K562 (cell line): ENCODE results near the gene NEUROD2. TPM values are rescaled to one million over a fixed set of nuclear protein-coding genes. Genes with fewer than 3 reads are reported as not detected.

Source experiments
- CBX8 ChIP-seq: fragments of 200-600 bp; sonication (generic); IDR thresholded peaks from 2 replicates; pipeline ENCODE4 v1.6.1; 2012; ENCODE audit warnings: borderline replicate concordance, mixed run types, low read depth, mild to moderate bottlenecking, moderate library complexity, mixed read lengths, low read length, control low read depth, inconsistent platforms; ENCODE audit not compliant: poor library complexity, severe bottlenecking; ENCODE audit errors: extremely low read depth
- CC2D1A ChIP-seq: fragments of 450-650 bp; IDR thresholded peaks from 2 replicates; pipeline ENCODE4 v1.6.1; 2017; ENCODE audit warnings: mild to moderate bottlenecking
- CHD2 ChIP-seq: IDR thresholded peaks from 2 replicates; pipeline ENCODE4 v1.6.1; 2011; ENCODE audit warnings: low read depth, low read length
- DLX4 ChIP-seq: fragments of 250-450 bp; sonication (Bioruptor Pico); IDR thresholded peaks from 2 replicates; pipeline ENCODE4 v1.6.1; 2021; ENCODE audit warnings: mild to moderate bottlenecking
- ETS1 ChIP-seq: conservative IDR thresholded peaks from 2 replicates; pipeline ENCODE4 v1.6.1; 2011; ENCODE audit warnings: low read depth, mild to moderate bottlenecking, low read length; ENCODE audit not compliant: control insufficient read depth
- EWSR1 ChIP-seq: fragments of 450-650 bp; IDR thresholded peaks from 2 replicates; pipeline ENCODE4 v1.6.1; 2018; ENCODE audit warnings: borderline replicate concordance, mild to moderate bottlenecking, low read depth, moderate library complexity; ENCODE audit not compliant: partially characterized antibody
- KAT2B ChIP-seq: IDR thresholded peaks from one replicate; pipeline ENCODE4 v1.6.1; 2012; ENCODE audit warnings: low read depth, mild to moderate bottlenecking, control low read depth, inconsistent platforms, low read length, moderate library complexity
- MAZ ChIP-seq, 2 experiments: fragments of 450-650 bp in 1 of 2; sonication (generic) in 1 of 2; formaldehyde crosslinking; IDR thresholded peaks in 1 of 2; conservative IDR thresholded peaks in 1 of 2; 2 replicates each; pipeline versions ENCODE4 v1.4.0 to v1.5.0; 2020; ENCODE audit warnings: mild to moderate bottlenecking in 1 of 2, missing genetic modification reagents in 1 of 2
- MIER1 ChIP-seq: fragments of 450-650 bp; IDR thresholded peaks from 2 replicates; pipeline ENCODE4 v1.6.1; 2016; ENCODE audit warnings: antibody characterized with exemption, mild to moderate bottlenecking, low read depth
- PML ChIP-seq: IDR thresholded peaks from 2 replicates; pipeline ENCODE4 v1.6.1; 2012; ENCODE audit warnings: low read length, inconsistent platforms
- PRPF4 ChIP-seq: fragments of 200-400 bp; formaldehyde crosslinking; IDR thresholded peaks from one replicate; pipeline ENCODE4 v1.6.1; 2017; ENCODE audit warnings: low read length, low read depth, mild to moderate bottlenecking; ENCODE audit not compliant: insufficient read depth, poor library complexity, severe bottlenecking
- RAD21 ChIP-seq, 2 experiments: fragments of 250-450 bp in 1 of 2; fragments of 450-650 bp in 1 of 2; sonication (Bioruptor Pico) in 1 of 2; formaldehyde crosslinking in 1 of 2; IDR thresholded peaks in 1 of 2; conservative IDR thresholded peaks in 1 of 2; 2 replicates each; pipeline versions ENCODE4 v1.4.0 to v1.8.0; 2020 to 2022; ENCODE audit warnings: mild to moderate bottlenecking in 2 of 2, moderate library complexity in 1 of 2
- RBFOX2 ChIP-seq: fragments of 200-400 bp; formaldehyde crosslinking; IDR thresholded peaks from 2 replicates; pipeline ENCODE4 v1.6.1; 2017; ENCODE audit warnings: low read depth, mild to moderate bottlenecking, low read length, moderate library complexity
- SIRT6 ChIP-seq: IDR thresholded peaks from one replicate; pipeline ENCODE4 v1.6.1; 2012; ENCODE audit warnings: low read depth, mild to moderate bottlenecking, control low read depth, inconsistent platforms, low read length, moderate library complexity
- SMARCA5 ChIP-seq: fragments of 450-650 bp; IDR thresholded peaks from 2 replicates; pipeline ENCODE4 v1.6.1; 2016
- SMC3 ChIP-seq: conservative IDR thresholded peaks from 2 replicates; pipeline ENCODE4 v1.6.1; 2011; ENCODE audit warnings: low read depth, low read length, improper control_type of control experiment; ENCODE audit not compliant: insufficient read depth
- TARDBP ChIP-seq: fragments of 450-650 bp; IDR thresholded peaks from 2 replicates; pipeline ENCODE4 v1.6.1; 2016
- XRCC5 ChIP-seq: fragments of 200-400 bp; formaldehyde crosslinking; IDR thresholded peaks from 2 replicates; pipeline ENCODE4 v1.6.1; 2017; ENCODE audit warnings: low read depth, mild to moderate bottlenecking, low read length
- ZNF740 ChIP-seq, 3 experiments: fragments of 200-800 bp in 1 of 3; sonication (Bioruptor generic) in 1 of 3; sonication (generic) in 1 of 3; formaldehyde crosslinking in 1 of 3; IDR thresholded peaks; 2 replicates each; pipeline versions ENCODE4 v1.6.1 to v1.8.0; 2016 to 2022; ENCODE audit warnings: mild to moderate bottlenecking in 2 of 3, missing compliant biosample characterization in 2 of 3, missing genetic modification characterization in 2 of 3, missing genetic modification reagents in 1 of 3
- polyA plus RNA-seq, 8 experiments: library from polyadenylated mRNA; depleted of rRNA in 4 of 8; stranded (reverse) in 5 of 8; unstranded in 3 of 8; fragments of >200 nt; fragmentation: Nextera tagmentation in 2 of 8; fragmentation: Illumina TruSeq in 1 of 8; extraction: Ambion mirVana in 2 of 8; extraction: Trizol in 1 of 8; gene quantifications; 2 replicates each; pipeline versions ENCODE4 v1.2.1 to v1.2.3, GENCODE V29; 2011 to 2014; ENCODE audit warnings: inconsistent platforms in 1 of 8, missing spikeins in 1 of 8
- total RNA-seq, 7 experiments: library from RNA; depleted of rRNA in 6 of 7; stranded (reverse); fragments of >200 nt in 6 of 7; fragmentation: Illumina TruSeq in 2 of 7; extraction: Trizol in 2 of 7; gene quantifications; 2 replicates each; pipeline versions ENCODE4 v1.2.1 to v1.2.3, GENCODE V29; 2011 to 2021; ENCODE audit warnings: low replicate concordance in 1 of 7
- TF ChIP-seq, protein P1 (sequence below): IDR thresholded peaks from 2 replicates; pipeline ENCODE4 v1.6.1; 2011; ENCODE audit not compliant: insufficient read length; ENCODE audit errors: extremely low read depth
- TF ChIP-seq, protein P2 (sequence below): IDR thresholded peaks from 2 replicates; pipeline ENCODE4 v1.6.1; 2011; ENCODE audit warnings: borderline replicate concordance, low read depth, mild to moderate bottlenecking, moderate library complexity, low read length; ENCODE audit not compliant: insufficient read depth, poor library complexity, severe bottlenecking

NEUROD2 gene
- total and polyA plus RNA-seq, 9 of the 15 experiments (the other 6 are each of a cell fraction or from before 2014, with no cell fraction given) = not detected

GRCh38 chr17:39623356-39623950 lies 15.7 kb upstream of the NEUROD2 start (continued):
- no peak for TF ChIP-seq KAT2B
- TF ChIP-seq SIRT6 = no peak
- TF ChIP-seq ETS1 = 0 out of 2 replicates have a peak, but pooled peaks have one; percentile 35
- no peak for TF ChIP-seq DLX4
- TF ChIP-seq EWSR1 = no peak
- TF ChIP-seq CHD2 = no peak
- TF ChIP-seq, protein P1, sequence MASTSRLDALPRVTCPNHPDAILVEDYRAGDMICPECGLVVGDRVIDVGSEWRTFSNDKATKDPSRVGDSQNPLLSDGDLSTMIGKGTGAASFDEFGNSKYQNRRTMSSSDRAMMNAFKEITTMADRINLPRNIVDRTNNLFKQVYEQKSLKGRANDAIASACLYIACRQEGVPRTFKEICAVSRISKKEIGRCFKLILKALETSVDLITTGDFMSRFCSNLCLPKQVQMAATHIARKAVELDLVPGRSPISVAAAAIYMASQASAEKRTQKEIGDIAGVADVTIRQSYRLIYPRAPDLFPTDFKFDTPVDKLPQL = peak; percentile 48
- TF ChIP-seq SMC3 = peak; percentile 68
- TF ChIP-seq SMARCA5 = no peak
- TF ChIP-seq XRCC5 = peak; percentile 82
- TF ChIP-seq RAD21 (CRISPR knock-in tag; conservative IDR thresholded peaks at IDR 0.05 in 1 of 2, IDR thresholded peaks at IDR 0.05 in 1 of 2) = peak; percentile 44 to 73
- 0 out of 4 replicates have a peak, but pooled peaks of 1 of the 2 experiments have one; percentile 31 for TF ChIP-seq MAZ (CRISPR knock-in tag; conservative IDR thresholded peaks at IDR 0.05 in 1 of 2, IDR thresholded peaks at IDR 0.05 in 1 of 2)
- TF ChIP-seq, protein P2, sequence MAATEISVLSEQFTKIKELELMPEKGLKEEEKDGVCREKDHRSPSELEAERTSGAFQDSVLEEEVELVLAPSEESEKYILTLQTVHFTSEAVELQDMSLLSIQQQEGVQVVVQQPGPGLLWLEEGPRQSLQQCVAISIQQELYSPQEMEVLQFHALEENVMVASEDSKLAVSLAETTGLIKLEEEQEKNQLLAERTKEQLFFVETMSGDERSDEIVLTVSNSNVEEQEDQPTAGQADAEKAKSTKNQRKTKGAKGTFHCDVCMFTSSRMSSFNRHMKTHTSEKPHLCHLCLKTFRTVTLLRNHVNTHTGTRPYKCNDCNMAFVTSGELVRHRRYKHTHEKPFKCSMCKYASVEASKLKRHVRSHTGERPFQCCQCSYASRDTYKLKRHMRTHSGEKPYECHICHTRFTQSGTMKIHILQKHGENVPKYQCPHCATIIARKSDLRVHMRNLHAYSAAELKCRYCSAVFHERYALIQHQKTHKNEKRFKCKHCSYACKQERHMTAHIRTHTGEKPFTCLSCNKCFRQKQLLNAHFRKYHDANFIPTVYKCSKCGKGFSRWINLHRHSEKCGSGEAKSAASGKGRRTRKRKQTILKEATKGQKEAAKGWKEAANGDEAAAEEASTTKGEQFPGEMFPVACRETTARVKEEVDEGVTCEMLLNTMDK = peak; percentile 27
- peak; percentile 63 for TF ChIP-seq RBFOX2
- no peak for TF ChIP-seq MIER1
- TF ChIP-seq ZNF740 (CRISPR knock-in tag; IDR thresholded peaks at IDR 0.05) = no peak
- no peak for TF ChIP-seq ZNF740 (tag; IDR thresholded peaks at IDR 0.05)
- TF ChIP-seq PRPF4 = no peak
- TF ChIP-seq TARDBP = no peak
- TF ChIP-seq CBX8 = no peak
- peak; percentile 58 for TF ChIP-seq PML
- 0 out of 2 replicates have a peak, but pooled peaks have one; percentile 21 for TF ChIP-seq CC2D1A
